ENCODE data around the gene HEXA. TPM values are rescaled to one million over a fixed set of nuclear protein-coding genes. Genes with fewer than 3 reads are reported as not detected.

The HEXA gene
- total RNA-seq, 1 donor from 2014 or later, result 59.5 TPM

- peak; percentile 88 for DNase-seq
Observed at GRCh38 chr15:72319360-72319984, 56.3 kb downstream of the HEXA start.

- no peak for DNase-seq
Observed at GRCh38 chr15:72318408-72318942, 57.3 kb downstream of the HEXA start.

DNA sequence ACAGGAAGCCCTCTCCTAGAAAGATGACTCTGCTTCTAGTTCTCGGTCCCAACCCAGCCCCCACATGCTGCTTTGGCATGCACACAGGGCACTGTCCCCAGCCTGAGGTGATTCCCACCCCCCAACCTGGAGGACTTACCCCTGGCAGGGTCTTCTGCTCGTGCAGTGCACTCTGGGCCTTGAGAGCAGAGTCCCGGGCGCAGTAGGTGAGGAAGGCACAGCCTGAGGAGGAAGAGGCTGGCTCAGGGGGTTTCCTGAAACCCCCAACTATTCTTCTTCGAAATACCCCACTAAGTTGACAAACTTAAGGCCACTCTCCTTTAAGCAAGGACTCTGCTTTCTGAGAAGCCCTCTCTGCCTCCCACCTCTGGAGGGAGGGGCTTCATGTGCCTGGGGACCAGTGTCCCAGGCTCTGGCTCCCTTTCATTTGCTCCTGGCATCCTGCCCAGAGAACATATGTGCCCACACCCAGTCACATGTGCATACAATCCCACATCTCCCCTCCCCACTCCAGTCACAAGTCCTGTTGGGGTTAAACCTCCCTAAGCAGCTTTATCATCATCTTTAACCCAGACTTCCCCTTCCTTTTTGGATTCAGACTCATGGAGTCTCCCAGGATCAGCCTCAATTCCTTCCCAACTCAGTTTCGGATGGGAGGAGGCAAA is 60.0 kb downstream of the HEXA start:
- peak; percentile 62 for DNase-seq

DNA sequence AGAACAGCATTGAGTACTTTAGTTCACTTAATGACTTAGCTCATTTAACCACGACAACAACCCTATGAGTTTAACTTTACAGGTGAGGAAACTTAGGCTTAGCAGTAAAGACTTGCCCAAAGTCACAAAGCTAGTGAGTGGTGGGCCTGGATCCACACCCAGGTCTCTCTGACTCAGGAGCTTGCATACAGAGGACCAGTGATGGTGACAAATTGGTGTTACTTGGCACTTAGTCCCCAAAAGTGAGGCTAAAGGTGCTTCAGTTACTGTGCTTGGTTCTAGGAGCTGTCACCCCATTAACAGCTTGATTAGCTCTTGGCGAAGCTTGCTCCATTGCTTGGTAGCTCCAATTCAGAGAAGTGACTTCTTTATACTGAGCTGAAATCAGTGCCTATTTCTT is 61.9 kb downstream of the HEXA start:
- no peak for DNase-seq

GRCh38 chr15:72313448-72313840 is 62.4 kb downstream of the HEXA start:
- no peak for DNase-seq

DNA sequence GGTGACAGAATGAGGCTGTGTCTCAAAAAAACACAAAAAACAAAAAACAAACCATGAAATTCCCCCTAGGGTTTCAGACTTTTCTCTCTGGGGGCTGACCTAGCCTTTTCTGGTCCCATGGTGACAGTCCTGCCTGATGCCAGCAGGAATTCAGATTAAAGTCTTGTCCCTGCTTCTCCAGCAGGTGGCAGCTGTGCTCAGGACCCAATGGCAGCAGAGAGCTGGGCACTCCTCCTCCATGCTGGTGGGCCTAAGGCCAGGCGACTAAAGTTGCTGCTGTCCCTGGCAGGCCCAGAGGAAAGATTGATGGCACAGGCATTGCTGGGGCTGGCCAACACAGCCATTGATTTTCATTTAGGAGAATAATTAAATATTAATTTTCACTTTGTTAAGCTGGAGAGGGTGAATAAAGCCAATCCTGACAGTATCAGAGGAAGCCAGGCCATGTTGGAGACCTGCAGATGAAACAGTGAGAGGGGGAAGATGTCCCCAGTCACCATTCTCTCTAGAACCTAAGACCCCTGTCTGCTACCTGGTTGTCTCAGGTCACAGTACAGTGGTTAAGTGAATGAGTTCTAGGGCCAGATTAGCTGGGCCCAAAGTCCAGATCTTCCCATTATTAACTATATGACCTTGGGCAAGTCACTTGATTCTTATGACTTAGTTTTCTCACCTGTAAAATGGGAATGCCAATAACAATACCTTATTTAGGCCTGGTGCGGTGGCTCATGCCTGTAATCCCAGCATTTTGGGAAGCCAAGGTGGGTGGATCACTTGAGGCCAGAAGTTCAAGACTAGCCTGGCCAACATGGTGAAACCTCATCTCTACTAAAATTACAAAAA is 63.0 kb downstream of the HEXA start:
- peak; percentile 67 for DNase-seq

DNA sequence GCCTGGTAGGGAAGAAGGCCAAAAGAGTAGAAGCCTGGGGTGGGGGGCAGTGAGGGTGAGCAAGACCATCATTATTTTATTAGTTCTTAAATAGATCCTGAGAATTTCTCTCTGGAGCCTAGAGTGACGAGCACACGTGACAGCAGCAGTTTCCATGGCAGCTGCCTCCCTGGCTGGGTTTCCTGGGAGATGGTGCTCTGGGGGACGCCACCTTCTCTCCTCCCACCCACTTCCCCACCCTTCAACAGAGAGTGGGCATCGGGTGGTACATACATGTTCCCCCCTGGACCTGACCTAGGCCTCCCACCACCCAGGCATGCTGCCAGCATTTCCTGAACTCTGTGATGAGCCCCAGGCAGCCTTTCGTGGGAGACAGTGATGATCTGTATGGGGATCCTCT is 68.8 kb downstream of the HEXA start:
- no peak for DNase-seq

DNA sequence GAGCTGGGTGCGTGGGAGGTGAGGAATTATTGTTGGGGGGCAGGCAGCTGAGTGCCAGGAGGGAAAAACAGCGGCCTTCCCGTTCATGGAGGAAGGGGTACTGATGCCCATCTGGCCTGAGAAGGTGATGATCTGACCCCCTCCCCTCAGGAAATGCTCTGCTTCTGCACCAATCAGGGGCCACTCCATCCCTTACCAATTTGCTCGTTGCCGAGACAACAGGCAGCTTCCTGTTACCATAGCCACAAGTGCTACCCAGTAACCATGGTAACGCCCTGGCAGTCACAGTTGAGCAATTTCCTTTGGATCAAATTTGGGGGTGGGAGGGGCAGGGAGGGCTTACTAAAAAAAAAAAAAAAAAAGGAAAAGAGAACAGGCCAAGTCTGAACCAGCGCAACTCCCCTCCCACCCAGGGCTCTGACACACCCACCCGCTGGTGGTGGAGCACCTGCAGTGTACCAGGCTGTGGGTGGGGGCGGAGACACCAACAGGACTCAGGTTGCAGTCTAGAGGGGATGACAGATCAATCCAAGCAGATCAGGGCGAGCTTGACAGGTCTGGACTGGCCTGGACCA is 69.5 kb downstream of the HEXA start:
- DNase-seq, result peak; percentile 23

GRCh38 chr15:72304596-72304995 is 71.2 kb downstream of the HEXA start:
- DNase-seq, result no peak

GRCh38 chr15:72302955-72303354 is 72.9 kb downstream of the HEXA start:
- DNase-seq, result no peak

Other genes starting within 250 kb of the HEXA start
- gene GRAMD2A, start 178.2 kb downstream of the HEXA start, total RNA-seq, result 0.51 TPM
- gene PKM, start 144.8 kb downstream of the HEXA start, total RNA-seq, result 951 TPM
- 31.4 TPM for gene PARP6, start 103.5 kb downstream of the HEXA start, total RNA-seq
- 1.3 TPM for gene CELF6, start 55.9 kb downstream of the HEXA start, total RNA-seq
- gene TMEM202, start 22.3 kb upstream of the HEXA start, total RNA-seq, result not detected
- gene ARIH1, start 98.3 kb upstream of the HEXA start, total RNA-seq, result 70.5 TPM

All from tongue (tissue), 2 donors.